Activated CD4-positive, alpha-beta T cell treated with anti-CD3 and anti-CD28 coated beads for 48 hours (primary cell): ENCODE data around the gene CAMK2B.

Source experiments
- DNase-seq: peaks from one replicate; pipeline ENCODE4 v3.0.0-alpha.2; 2020

Gene CAMK2B

GRCh38 chr7:44308596-44309270 lies 16.7 kb downstream of the CAMK2B start:
- DNase-seq, result no peak

GRCh38 chr7:44307905-44308595 lies 17.3 kb downstream of the CAMK2B start:
- DNase-seq, result no peak

GRCh38 chr7:44307301-44307900 lies 18.0 kb downstream of the CAMK2B start:
- DNase-seq, result peak; percentile 32

DNA sequence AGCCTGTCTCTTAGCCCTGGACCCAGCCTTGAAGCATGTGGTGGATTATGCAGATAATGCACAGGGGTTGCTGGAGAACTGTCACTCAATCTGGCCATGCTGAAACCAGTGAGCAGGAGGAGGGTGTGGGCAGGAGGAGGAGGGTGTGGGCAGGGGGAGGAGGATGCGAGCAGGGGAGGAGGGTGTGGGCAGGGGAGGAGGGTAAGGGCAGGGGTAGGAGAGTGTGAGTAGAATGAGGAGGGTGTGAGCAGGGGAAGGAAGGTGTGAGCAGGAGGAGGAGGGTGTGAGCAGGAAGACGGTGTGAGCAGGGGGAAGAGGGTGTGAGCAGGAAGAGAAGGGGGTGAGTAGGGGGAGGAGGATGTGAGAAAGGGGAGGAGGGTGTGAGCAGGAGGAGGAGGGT lies 18.8 kb downstream of the CAMK2B start:
- peak; percentile 1 for DNase-seq

GRCh38 chr7:44305564-44306507 lies 19.6 kb downstream of the CAMK2B start:
- no peak for DNase-seq

GRCh38 chr7:44294325-44295069 lies 30.9 kb downstream of the CAMK2B start:
- peak; percentile 0 for DNase-seq

- peak; percentile 1 for DNase-seq
Measured at GRCh38 chr7:44293561-44294324, 31.7 kb downstream of the CAMK2B start.

GRCh38 chr7:44292876-44293560 lies 32.4 kb downstream of the CAMK2B start:
- DNase-seq, result no peak

GRCh38 chr7:44292420-44292817 lies 33.0 kb downstream of the CAMK2B start:
- no peak for DNase-seq

- DNase-seq, result peak; percentile 0
Measured at GRCh38 chr7:44291733-44292419, 33.5 kb downstream of the CAMK2B start.

GRCh38 chr7:44291066-44291732 lies 34.2 kb downstream of the CAMK2B start:
- no peak for DNase-seq

DNA sequence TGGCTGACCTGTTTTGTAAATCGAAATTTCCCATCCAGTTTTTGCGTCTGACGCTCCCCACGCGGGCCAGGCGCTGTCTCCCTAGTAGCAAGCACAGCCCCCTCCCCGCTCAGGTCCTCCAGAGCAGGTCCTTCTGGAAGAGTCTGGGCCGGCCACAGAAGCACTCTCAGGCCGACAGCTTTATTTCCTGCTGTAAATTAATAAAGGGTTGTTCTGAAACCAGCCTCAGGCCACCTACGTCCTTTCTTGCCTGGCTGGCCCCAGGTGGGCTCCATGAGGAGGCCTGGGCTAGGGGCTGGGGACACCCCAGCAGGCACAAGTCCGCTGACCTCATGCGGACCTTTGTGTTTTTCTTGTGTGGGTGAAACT lies 35.2 kb downstream of the CAMK2B start:
- no peak for DNase-seq

DNA sequence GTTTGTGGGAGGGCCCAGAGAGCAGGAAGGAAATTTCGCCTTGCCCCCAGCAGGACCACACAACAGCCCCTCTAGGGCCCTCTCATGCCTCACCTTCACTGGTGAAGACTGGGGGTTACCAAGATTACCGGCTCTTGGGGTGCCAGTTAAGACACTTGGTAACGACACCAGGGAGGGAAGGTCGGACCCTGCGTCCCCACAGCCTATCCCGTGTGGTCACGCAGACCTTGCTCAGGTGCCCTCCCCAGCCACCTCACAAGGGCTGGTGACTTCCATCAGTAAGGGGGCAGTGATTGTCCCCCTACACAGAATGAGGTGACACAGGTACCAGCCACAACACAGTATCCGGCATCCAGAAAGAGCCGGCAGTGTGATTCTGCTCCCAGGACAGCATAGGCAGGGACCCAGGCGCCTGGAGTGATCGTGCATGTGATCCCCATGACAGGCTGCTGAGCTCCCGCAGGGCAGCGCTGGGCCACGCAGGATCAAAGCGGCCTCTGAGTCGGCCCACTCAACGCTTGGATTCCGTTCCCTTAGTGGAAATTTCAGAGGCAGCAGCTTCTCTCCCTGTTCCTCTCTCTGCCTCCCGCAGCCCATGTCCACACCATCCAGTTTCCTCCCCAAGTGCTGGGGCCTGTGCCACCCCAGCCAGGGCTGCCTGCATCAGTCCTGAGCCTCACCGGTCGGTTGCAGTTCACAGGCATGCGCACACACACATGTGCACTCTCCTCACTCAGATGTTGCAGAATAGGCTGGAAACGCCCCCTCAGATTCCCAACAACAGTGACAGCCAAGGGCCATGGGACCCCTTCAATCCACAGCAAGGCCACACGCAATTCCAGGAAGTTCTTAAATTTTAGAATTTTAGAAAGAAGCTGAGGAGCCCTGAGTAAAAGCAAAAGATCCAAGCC lies 35.8 kb downstream of the CAMK2B start:
- peak; percentile 0 for DNase-seq

DNA sequence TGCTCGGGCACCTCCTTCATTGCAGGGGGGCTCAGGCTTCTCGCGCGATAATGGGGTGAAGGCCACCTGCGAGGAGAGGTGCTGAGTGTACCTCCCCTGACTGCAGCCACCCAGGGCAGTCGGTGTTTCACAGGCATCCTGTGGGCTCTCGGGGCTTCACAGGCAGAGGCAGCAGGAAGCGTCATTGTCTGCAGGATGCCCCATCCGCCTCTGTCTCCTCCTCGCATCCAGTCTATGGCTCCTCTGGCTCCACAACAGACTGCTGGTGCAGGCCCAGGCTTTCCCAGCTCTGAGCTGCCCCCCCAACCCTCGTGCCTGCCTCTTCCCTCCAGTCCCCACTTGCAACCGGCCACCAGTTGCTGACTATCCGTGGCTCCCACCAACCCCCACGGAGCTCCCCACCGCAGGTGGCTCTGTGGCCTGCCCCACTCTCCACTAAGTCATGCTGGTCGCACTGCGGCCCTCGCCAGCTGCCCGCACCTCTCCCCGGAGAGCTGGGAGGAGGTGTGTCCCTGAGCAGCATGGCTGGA lies 36.5 kb downstream of the CAMK2B start:
- no peak for DNase-seq

DNA sequence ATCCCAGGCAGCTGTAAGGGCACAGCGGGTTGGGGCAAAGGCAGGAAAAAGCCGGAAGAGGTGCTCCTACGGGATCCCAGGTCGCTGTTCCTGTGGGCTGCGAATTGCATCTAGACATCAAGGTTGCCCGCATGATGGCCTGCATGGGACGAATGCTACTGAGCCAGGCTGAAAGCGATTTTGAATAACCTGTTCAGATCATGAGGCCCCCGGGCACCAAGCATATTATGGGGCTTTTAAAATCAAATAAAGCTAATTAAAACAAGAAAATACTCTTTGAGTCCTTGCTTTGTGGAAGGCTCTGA lies 37.1 kb downstream of the CAMK2B start:
- DNase-seq, result no peak

DNA sequence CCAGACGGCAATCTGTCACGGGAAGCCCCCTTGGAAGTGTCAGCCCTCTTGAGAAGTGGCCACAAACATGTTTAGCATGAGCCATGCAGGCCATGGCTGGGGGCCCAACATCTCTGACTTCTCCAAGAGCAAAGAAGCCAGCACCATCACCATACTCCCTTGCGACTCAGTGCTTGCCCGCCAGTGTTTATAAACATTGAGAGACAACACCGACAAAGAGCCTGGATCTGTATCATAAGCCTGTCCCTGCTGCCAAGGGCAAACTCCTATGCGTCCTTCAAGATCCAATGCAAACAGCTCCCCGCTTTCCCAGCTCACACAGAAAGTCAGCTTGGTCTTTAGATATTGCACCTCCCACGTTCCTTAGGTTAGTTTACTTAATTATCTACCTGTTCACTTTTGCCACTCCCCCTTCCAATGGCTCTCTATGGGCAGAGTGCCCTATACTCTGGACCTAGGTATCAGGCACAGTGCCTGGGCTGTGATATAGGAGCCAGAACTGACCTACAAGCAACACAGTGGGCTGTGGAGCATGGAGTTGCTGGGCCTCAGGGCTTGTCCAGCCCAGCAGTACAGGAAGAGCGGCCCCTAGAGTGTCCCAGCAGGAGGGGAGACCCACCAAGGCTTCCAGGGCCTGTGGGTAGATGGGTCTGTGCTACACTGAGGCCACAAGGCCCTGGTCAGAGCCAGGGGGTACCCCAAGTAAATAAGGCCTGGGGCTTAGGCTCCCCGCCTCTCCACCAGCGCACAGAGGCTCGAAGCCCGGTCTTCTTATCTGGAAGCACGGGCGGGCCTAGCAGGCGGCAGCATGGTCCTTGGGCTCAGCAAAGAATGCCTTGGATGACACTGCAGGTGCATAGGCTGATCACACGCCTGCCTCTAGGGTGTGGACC lies 37.7 kb downstream of the CAMK2B start:
- no peak for DNase-seq
